Epithelial cell of proximal tubule (primary cell): ENCODE data around the gene CDRT15L2. TPM values are rescaled to one million over a fixed set of nuclear protein-coding genes. Genes with fewer than 3 reads are reported as not detected.
"Not testable (repeated sequence)": the region's sequence is repeated elsewhere in the genome, so short reads cannot be mapped to it uniquely, and the experiment has no call there.

Experiments used
- DNase-seq: peaks from one replicate; pipeline ENCODE4 v3.0.0-alpha.2; 2011; ENCODE audit warnings: low read depth
- H3K4me3 ChIP-seq: 2 replicates; pipeline ENCODE4 v1.5.1; 2011; ENCODE audit warnings: low read depth, mild to moderate bottlenecking, low read length
- CTCF ChIP-seq: conservative IDR thresholded peaks from 2 replicates; pipeline ENCODE4 v1.5.1; 2012; ENCODE audit warnings: low read depth, mild to moderate bottlenecking, low read length
- total RNA-seq: library from RNA; depleted of rRNA; stranded (reverse); fragments of >200 nt; gene quantifications from 2 replicates; pipeline ENCODE4 v1.2.3, GENCODE V29; 2015

CDRT15L2 gene
- total RNA-seq, 1 donor from 2014 or later = not detected

- H3K4me3 ChIP-seq = no peak overlapping the region
- no peak for DNase-seq
- TF ChIP-seq CTCF = no peak
Observed at GRCh38 chr17:20611309-20611708, 31.8 kb downstream of the CDRT15L2 start.

GRCh38 chr17:20612635-20613034 lies 33.1 kb downstream of the CDRT15L2 start:
- no peak overlapping the region for H3K4me3 ChIP-seq
- DNase-seq = no peak
- TF ChIP-seq CTCF = no peak

GRCh38 chr17:20613248-20613647 lies 33.7 kb downstream of the CDRT15L2 start:
- TF ChIP-seq CTCF = no peak
- no peak for DNase-seq
- H3K4me3 ChIP-seq = no peak overlapping the region

GRCh38 chr17:20613905-20614304 lies 34.4 kb downstream of the CDRT15L2 start:
- H3K4me3 ChIP-seq = no peak overlapping the region
- no peak for TF ChIP-seq CTCF
- DNase-seq = no peak

GRCh38 chr17:20615461-20615860 lies 35.9 kb downstream of the CDRT15L2 start:
- DNase-seq, H3K4me3 ChIP-seq: not testable (repeated sequence)

Other genes starting within 250 kb of the CDRT15L2 start
- not detected in 2 replicates for gene LGALS9B, start 112.2 kb upstream of the CDRT15L2 start, total RNA-seq